ENCODE data around the gene REC114. TPM values are rescaled to one million over a fixed set of nuclear protein-coding genes. Genes with fewer than 3 reads are reported as not detected.

The REC114 gene
- total RNA-seq, 1 experiment from 2014 or later: not detected

DNA sequence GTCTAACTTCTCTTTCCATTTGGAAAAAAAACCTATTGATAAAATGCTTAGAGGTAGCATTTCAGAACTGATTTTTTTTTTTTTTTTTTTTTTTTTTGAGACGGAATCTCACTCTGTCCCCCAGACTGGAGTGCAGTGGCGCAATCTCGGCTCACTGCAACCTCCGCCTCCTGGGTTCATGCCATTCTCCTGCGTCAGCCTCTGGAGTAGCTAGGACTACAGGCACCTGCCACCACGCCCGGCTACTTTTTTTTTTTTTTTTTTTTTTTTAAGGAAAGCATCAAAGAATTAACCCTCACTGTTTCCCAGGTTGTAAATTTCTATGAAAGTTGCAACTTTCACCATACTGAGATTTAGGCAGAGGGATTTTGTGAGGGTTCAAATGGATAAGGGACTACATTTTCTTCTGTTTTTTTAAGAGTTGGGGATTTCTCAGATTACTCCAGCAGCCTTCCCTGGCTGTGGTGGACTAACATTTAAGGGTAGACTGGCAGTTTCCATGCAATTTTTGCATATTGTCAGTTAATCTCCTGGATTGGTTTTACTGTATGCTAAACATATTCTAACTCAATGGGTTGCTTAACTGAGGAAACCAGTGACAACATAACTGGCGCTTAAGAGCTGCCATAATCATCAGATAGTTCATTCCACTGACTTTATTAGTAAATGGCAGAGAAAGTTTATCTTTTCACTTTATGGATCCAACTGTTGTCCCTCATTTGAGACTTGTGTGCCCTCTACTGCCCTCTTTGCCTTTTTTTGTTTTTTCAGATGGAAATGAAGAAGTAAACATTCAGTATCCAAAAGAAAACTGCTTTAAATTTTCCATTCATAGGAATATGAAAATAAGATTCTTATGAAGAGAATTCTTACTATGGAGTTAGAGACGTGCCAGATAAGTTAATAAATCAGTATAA, 96.5 kb downstream of the REC114 start:
- ATAC-seq: no peak
- Mint-ChIP-seq H3K9me3 (no peaks in the 10 kb centered on the region), H3K36me3 (no peaks in the 10 kb centered on the region), H3K27me3 (ENCODE audit: low read depth) (no peaks in the 10 kb centered on the region), H3K27ac (no peak overlapping the region), H3K4me3 (no peak overlapping the region), H3K4me1 (no peaks in the 10 kb centered on the region)
- no peak for DNase-seq (ENCODE audit: low spot score)
- ChIA-PET CTCF (interaction anchor here (0.6 to 1.2 kb wide), 2 partner anchors 75 to 105 kb away, joined by 3 to 4 read pairs; no protein-coding TSS in a partner anchor), POLR2A (no interaction called here)
- TF ChIP-seq, protein P1, sequence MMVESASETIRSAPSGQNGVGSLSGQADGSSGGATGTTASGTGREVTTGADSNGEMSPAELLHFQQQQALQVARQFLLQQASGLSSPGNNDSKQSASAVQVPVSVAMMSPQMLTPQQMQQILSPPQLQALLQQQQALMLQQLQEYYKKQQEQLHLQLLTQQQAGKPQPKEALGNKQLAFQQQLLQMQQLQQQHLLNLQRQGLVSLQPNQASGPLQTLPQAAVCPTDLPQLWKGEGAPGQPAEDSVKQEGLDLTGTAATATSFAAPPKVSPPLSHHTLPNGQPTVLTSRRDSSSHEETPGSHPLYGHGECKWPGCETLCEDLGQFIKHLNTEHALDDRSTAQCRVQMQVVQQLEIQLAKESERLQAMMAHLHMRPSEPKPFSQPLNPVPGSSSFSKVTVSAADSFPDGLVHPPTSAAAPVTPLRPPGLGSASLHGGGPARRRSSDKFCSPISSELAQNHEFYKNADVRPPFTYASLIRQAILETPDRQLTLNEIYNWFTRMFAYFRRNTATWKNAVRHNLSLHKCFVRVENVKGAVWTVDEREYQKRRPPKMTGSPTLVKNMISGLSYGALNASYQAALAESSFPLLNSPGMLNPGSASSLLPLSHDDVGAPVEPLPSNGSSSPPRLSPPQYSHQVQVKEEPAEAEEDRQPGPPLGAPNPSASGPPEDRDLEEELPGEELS (CRISPR knock-in tag; IDR thresholded peaks at IDR 0.05): no peak
- TF ChIP-seq, protein P2, sequence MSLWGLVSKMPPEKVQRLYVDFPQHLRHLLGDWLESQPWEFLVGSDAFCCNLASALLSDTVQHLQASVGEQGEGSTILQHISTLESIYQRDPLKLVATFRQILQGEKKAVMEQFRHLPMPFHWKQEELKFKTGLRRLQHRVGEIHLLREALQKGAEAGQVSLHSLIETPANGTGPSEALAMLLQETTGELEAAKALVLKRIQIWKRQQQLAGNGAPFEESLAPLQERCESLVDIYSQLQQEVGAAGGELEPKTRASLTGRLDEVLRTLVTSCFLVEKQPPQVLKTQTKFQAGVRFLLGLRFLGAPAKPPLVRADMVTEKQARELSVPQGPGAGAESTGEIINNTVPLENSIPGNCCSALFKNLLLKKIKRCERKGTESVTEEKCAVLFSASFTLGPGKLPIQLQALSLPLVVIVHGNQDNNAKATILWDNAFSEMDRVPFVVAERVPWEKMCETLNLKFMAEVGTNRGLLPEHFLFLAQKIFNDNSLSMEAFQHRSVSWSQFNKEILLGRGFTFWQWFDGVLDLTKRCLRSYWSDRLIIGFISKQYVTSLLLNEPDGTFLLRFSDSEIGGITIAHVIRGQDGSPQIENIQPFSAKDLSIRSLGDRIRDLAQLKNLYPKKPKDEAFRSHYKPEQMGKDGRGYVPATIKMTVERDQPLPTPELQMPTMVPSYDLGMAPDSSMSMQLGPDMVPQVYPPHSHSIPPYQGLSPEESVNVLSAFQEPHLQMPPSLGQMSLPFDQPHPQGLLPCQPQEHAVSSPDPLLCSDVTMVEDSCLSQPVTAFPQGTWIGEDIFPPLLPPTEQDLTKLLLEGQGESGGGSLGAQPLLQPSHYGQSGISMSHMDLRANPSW (CRISPR knock-in tag; conservative IDR thresholded peaks at IDR 0.05; ENCODE audit: low read depth): no peak
- TF ChIP-seq, protein P3, sequence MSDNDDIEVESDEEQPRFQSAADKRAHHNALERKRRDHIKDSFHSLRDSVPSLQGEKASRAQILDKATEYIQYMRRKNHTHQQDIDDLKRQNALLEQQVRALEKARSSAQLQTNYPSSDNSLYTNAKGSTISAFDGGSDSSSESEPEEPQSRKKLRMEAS (CRISPR knock-in tag; IDR thresholded peaks at IDR 0.05): no peak
- TF ChIP-seq IRF2 (CRISPR knock-in tag; IDR thresholded peaks at IDR 0.05; ENCODE audit: borderline replicate concordance, low read depth): no peak
- TF ChIP-seq, protein P4, sequence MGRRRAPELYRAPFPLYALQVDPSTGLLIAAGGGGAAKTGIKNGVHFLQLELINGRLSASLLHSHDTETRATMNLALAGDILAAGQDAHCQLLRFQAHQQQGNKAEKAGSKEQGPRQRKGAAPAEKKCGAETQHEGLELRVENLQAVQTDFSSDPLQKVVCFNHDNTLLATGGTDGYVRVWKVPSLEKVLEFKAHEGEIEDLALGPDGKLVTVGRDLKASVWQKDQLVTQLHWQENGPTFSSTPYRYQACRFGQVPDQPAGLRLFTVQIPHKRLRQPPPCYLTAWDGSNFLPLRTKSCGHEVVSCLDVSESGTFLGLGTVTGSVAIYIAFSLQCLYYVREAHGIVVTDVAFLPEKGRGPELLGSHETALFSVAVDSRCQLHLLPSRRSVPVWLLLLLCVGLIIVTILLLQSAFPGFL (CRISPR knock-in tag; IDR thresholded peaks at IDR 0.05; ENCODE audit: borderline replicate concordance): no peak
- TF ChIP-seq, protein P5, sequence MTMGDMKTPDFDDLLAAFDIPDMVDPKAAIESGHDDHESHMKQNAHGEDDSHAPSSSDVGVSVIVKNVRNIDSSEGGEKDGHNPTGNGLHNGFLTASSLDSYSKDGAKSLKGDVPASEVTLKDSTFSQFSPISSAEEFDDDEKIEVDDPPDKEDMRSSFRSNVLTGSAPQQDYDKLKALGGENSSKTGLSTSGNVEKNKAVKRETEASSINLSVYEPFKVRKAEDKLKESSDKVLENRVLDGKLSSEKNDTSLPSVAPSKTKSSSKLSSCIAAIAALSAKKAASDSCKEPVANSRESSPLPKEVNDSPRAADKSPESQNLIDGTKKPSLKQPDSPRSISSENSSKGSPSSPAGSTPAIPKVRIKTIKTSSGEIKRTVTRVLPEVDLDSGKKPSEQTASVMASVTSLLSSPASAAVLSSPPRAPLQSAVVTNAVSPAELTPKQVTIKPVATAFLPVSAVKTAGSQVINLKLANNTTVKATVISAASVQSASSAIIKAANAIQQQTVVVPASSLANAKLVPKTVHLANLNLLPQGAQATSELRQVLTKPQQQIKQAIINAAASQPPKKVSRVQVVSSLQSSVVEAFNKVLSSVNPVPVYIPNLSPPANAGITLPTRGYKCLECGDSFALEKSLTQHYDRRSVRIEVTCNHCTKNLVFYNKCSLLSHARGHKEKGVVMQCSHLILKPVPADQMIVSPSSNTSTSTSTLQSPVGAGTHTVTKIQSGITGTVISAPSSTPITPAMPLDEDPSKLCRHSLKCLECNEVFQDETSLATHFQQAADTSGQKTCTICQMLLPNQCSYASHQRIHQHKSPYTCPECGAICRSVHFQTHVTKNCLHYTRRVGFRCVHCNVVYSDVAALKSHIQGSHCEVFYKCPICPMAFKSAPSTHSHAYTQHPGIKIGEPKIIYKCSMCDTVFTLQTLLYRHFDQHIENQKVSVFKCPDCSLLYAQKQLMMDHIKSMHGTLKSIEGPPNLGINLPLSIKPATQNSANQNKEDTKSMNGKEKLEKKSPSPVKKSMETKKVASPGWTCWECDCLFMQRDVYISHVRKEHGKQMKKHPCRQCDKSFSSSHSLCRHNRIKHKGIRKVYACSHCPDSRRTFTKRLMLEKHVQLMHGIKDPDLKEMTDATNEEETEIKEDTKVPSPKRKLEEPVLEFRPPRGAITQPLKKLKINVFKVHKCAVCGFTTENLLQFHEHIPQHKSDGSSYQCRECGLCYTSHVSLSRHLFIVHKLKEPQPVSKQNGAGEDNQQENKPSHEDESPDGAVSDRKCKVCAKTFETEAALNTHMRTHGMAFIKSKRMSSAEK (CRISPR knock-in tag; IDR thresholded peaks at IDR 0.05; ENCODE audit: borderline replicate concordance): no peak

DNA sequence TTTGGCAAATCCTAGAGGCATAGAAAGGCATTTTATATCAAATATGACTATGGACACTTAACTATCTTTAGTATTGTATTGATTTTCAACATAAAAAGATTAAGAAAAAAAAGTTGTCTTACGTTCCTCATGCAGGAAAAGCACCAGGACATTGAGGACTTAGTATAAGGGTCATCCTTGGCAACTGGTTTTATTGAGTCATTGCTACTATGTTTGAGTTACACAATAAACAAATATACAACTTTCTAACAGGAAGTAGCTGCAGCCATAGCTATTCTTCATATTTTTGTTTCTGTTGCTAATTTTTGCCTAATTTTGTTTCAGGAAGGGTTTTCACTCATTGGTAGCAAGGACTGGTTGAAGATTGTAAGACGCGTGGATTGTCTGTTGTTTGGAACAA, 97.2 kb downstream of the REC114 start:
- H3K4me1 Mint-ChIP-seq: no peaks in the 10 kb centered on the region
- ChIA-PET CTCF (interaction anchor here (0.9 to 1.2 kb wide), 3 partner anchors 13 to 92 kb away, joined by 3 to 4 read pairs (median 3); no protein-coding TSS in a partner anchor), POLR2A (no interaction called here)
- H3K9me3 Mint-ChIP-seq: no peaks in the 10 kb centered on the region
- DNase-seq (ENCODE audit: low spot score) (no peak), ATAC-seq (no peak)
- TF ChIP-seq ZNF396 (CRISPR knock-in tag; IDR thresholded peaks at IDR 0.05; ENCODE audit: borderline replicate concordance): no peak
- TF ChIP-seq TP53 (CRISPR knock-in tag; IDR thresholded peaks at IDR 0.05): no peak
- TF ChIP-seq, protein P6, sequence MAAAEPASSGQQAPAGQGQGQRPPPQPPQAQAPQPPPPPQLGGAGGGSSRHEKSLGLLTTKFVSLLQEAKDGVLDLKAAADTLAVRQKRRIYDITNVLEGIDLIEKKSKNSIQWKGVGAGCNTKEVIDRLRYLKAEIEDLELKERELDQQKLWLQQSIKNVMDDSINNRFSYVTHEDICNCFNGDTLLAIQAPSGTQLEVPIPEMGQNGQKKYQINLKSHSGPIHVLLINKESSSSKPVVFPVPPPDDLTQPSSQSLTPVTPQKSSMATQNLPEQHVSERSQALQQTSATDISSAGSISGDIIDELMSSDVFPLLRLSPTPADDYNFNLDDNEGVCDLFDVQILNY (CRISPR knock-in tag; IDR thresholded peaks at IDR 0.05): no peak
- TF ChIP-seq, protein P7, sequence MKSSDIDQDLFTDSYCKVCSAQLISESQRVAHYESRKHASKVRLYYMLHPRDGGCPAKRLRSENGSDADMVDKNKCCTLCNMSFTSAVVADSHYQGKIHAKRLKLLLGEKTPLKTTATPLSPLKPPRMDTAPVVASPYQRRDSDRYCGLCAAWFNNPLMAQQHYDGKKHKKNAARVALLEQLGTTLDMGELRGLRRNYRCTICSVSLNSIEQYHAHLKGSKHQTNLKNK (CRISPR knock-in tag; IDR thresholded peaks at IDR 0.05): no peak
- TF ChIP-seq, protein P8, sequence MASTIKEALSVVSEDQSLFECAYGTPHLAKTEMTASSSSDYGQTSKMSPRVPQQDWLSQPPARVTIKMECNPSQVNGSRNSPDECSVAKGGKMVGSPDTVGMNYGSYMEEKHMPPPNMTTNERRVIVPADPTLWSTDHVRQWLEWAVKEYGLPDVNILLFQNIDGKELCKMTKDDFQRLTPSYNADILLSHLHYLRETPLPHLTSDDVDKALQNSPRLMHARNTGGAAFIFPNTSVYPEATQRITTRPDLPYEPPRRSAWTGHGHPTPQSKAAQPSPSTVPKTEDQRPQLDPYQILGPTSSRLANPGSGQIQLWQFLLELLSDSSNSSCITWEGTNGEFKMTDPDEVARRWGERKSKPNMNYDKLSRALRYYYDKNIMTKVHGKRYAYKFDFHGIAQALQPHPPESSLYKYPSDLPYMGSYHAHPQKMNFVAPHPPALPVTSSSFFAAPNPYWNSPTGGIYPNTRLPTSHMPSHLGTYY (CRISPR knock-in tag; IDR thresholded peaks at IDR 0.05): no peak
- H3K36me3 Mint-ChIP-seq: no peaks in the 10 kb centered on the region
- H3K27ac Mint-ChIP-seq: no peak overlapping the region
- no peak overlapping the region for H3K4me3 Mint-ChIP-seq
- no peaks in the 10 kb centered on the region for H3K27me3 Mint-ChIP-seq (ENCODE audit: low read depth)
